Kidney epithelial cell (primary cell): ENCODE results near the gene RBM12. TPM values are rescaled to one million over a fixed set of nuclear protein-coding genes. Genes with fewer than 3 reads are reported as not detected.
"Not testable (repeated sequence)": the region's sequence is repeated elsewhere in the genome, so short reads cannot be mapped to it uniquely, and the experiment has no call there.

Experiments used
- DNase-seq: peaks from one replicate; pipeline ENCODE4 v3.0.0-alpha.2; 2010; ENCODE audit warnings: low read depth
- H3K27me3 ChIP-seq: 2 replicates; pipeline ENCODE4 v1.6.0; 2011; ENCODE audit warnings: low read length; ENCODE audit not compliant: control insufficient read depth, insufficient read depth
- H3K36me3 ChIP-seq: 2 replicates; pipeline ENCODE4 v1.5.1; 2011; ENCODE audit warnings: low read length; ENCODE audit not compliant: control insufficient read depth, insufficient read depth
- H3K4me3 ChIP-seq: 2 replicates; pipeline ENCODE4 v1.5.1; 2011; ENCODE audit warnings: low read depth, mild to moderate bottlenecking, control low read depth, low read length
- CTCF ChIP-seq: IDR thresholded peaks from 2 replicates; pipeline ENCODE4 v1.5.1; 2011; ENCODE audit warnings: mild to moderate bottlenecking, moderate library complexity, low read length, control low read depth, inconsistent platforms; ENCODE audit not compliant: insufficient read depth, poor library complexity, severe bottlenecking
- total RNA-seq: library from RNA; depleted of rRNA; stranded (reverse); fragments of >200 nt; gene quantifications from 2 replicates; pipeline ENCODE4 v1.2.3, GENCODE V29; 2015

Gene RBM12
- total RNA-seq: 35.7 and 43.2 TPM in 2 replicates

- peak; percentile 59 for DNase-seq
- H3K36me3 ChIP-seq: no peaks in the 10 kb centered on the region
- no peak for TF ChIP-seq CTCF
Observed at GRCh38 chr20:35664466-35665206, at the start of gene RBM12, which contains the start of gene CPNE1. Gene RBM12 (minus strand): TSS chr20:35664900. CDS start chr20:35655322, 9,578 bp downstream. Gene CPNE1 (minus strand): TSS chr20:35664900. CDS start chr20:35632923, 31,977 bp downstream.

GRCh38 chr20:35714127-35714526 lies 49.4 kb upstream of the RBM12 start:
- no peak overlapping the region for H3K4me3 ChIP-seq
- H3K36me3 ChIP-seq: peaks cover 6% of the 10 kb centered on the region
- no peaks in the 10 kb centered on the region for H3K27me3 ChIP-seq
- TF ChIP-seq CTCF: no peak
- DNase-seq: no peak

More at GRCh38 chr20:35664466-35665206, at the start of gene RBM12, which contains the start of gene CPNE1:
- H3K27me3 ChIP-seq: no peaks in the 10 kb centered on the region
- H3K4me3 ChIP-seq: peak within 1 kb of the TSS; percentile 89

GRCh38 chr20:35713120-35713519 lies 48.4 kb upstream of the RBM12 start:
- H3K4me3 ChIP-seq, DNase-seq, H3K36me3 ChIP-seq, H3K27me3 ChIP-seq: not testable (repeated sequence)

GRCh38 chr20:35711588-35712209 lies 47.0 kb upstream of the RBM12 start:
- no peak for TF ChIP-seq CTCF
- H3K36me3 ChIP-seq: peaks cover 3% of the 10 kb centered on the region
- H3K4me3 ChIP-seq: no peak overlapping the region
- no peaks in the 10 kb centered on the region for H3K27me3 ChIP-seq
- no peak for DNase-seq

GRCh38 chr20:35710884-35711587 lies 46.3 kb upstream of the RBM12 start:
- no peak for TF ChIP-seq CTCF
- DNase-seq: no peak
- peaks cover 3% of the 10 kb centered on the region for H3K36me3 ChIP-seq

GRCh38 chr20:35710039-35710438 lies 45.3 kb upstream of the RBM12 start:
- Histone ChIP-seq H3K27me3 (no peaks in the 10 kb centered on the region), H3K4me3 (no peak overlapping the region), H3K36me3 (peaks cover 3% of the 10 kb centered on the region)
- no peak for DNase-seq
- no peak for TF ChIP-seq CTCF

More at GRCh38 chr20:35710884-35711587, 46.3 kb upstream of the RBM12 start:
- Histone ChIP-seq H3K27me3 (no peaks in the 10 kb centered on the region), H3K4me3 (no peak overlapping the region)
